HepG2 (cell line): ENCODE results near the gene PDZD2. TPM values are rescaled to one million over a fixed set of nuclear protein-coding genes. Genes with fewer than 3 reads are reported as not detected.

Experiments
- ATAC-seq: fragments of 200-7000 bp; cut with Tn5 transposase; 3 replicates; pipeline ENCODE4 v1.9.1; 2020; ENCODE audit warnings: mild to moderate bottlenecking, moderate library complexity
- BruUV-seq: library from RNA; stranded (reverse); fragments of 400-500 nt; replicated peaks from 2 replicates; lab custom pipeline; 2021; lab: Mats Ljungman, UMichigan
- CTCF ChIA-PET: fragments of 300-600 bp; formaldehyde crosslinking; extraction: SDS; loops from one replicate; lab custom pipeline; 2021; ENCODE audit warnings: low total read pairs, inconsistent platforms, low intra/inter-chr PET ratio; lab: Yijun Ruan, JAX
- POLR2A ChIA-PET: fragments of 350-600 bp; sonication (Branson Sonifier 250); formaldehyde crosslinking; loops from one replicate; lab custom pipeline; 2020; ENCODE audit warnings: antibody characterized with exemption, inconsistent platforms; lab: Yijun Ruan, JAX
- DNase-seq: peaks from one replicate; pipeline ENCODE4 v3.0.0-alpha.2; 2015; ENCODE audit warnings: low spot score
- FAIRE-seq: peaks from 3 replicates; lab custom pipeline; 2011; peaks lifted over from hg19 to GRCh38; lab: Jason Lieb, UNC
- H2AFZ ChIP-seq: one replicate; pipeline ENCODE4 v1.6.1; 2011; ENCODE audit warnings: low read length, inconsistent platforms
- H3K27ac ChIP-seq: fragments of 300-600 bp; 3 replicates; pipeline ENCODE4 v1.8.0; 2011; ENCODE audit warnings: mixed run types, mild to moderate bottlenecking, mixed read lengths, low read length, inconsistent platforms; ENCODE audit not compliant: insufficient read depth; ENCODE audit errors: extremely low read length
- H3K27me3 ChIP-seq, 2 experiments: fragments of 200-600 bp in 1 of 2; 2 replicates in 1 of 2; 3 replicates in 1 of 2; pipeline versions ENCODE4 v1.6.0 to v1.8.0; 2011; ENCODE audit warnings: low read length in 2 of 2, mild to moderate bottlenecking in 2 of 2, moderate library complexity in 2 of 2, inconsistent platforms in 1 of 2; ENCODE audit not compliant: insufficient read depth in 2 of 2, control insufficient read depth in 1 of 2
- H3K36me3 ChIP-seq, 2 experiments: fragments of 200-600 bp in 1 of 2; replicated peaks in 1 of 2; 2 replicates in 1 of 2; 3 replicates in 1 of 2; pipeline versions ENCODE4 v1.5.1 to v1.8.0; 2011; ENCODE audit warnings: low read length in 2 of 2, inconsistent platforms in 1 of 2; ENCODE audit not compliant: insufficient read depth in 2 of 2, control insufficient read depth in 1 of 2
- H3K4me1 ChIP-seq: 2 replicates; pipeline ENCODE4 v1.5.1; 2012; ENCODE audit warnings: low read length, inconsistent platforms; ENCODE audit not compliant: insufficient read depth
- H3K4me2 ChIP-seq: 2 replicates; pipeline ENCODE4 v1.6.0; 2011; ENCODE audit warnings: low read depth, low read length, inconsistent platforms
- H3K4me3 ChIP-seq, 3 experiments: fragments of 200-600 bp in 1 of 3; sonication (generic), shearing (Covaris generic) in 1 of 3; replicated peaks in 1 of 3; 2 replicates each; pipeline ENCODE4 v1.5.1; 2011 to 2016; ENCODE audit warnings: low read length in 3 of 3, inconsistent platforms in 2 of 3, low read depth in 2 of 3, mild to moderate bottlenecking in 2 of 3, control low read depth in 1 of 3, mixed read lengths in 1 of 3; ENCODE audit not compliant: insufficient read depth in 1 of 3
- H3K79me2 ChIP-seq: one replicate; pipeline ENCODE4 v1.6.1; 2011; ENCODE audit warnings: low read length, inconsistent platforms; ENCODE audit not compliant: insufficient read depth
- H3K9ac ChIP-seq: 2 replicates; pipeline ENCODE4 v1.6.0; 2011; ENCODE audit warnings: mild to moderate bottlenecking, low read depth, low read length, inconsistent platforms; ENCODE audit not compliant: insufficient read depth
- H3K9me3 ChIP-seq: 2 replicates; pipeline ENCODE4 v1.5.1; 2012; ENCODE audit warnings: mild to moderate bottlenecking, low read length
- H4K20me1 ChIP-seq: 2 replicates; pipeline ENCODE4 v1.6.0; 2011; ENCODE audit warnings: inconsistent platforms, mild to moderate bottlenecking, low read length, moderate library complexity; ENCODE audit not compliant: insufficient read depth
- ZNF138 ChIP-seq: sonication (generic); formaldehyde crosslinking; IDR thresholded peaks from 2 replicates; pipeline ENCODE4 v1.5.0; 2020; ENCODE audit warnings: mild to moderate bottlenecking, low read depth, missing genetic modification reagents
- ZNF335 ChIP-seq: sonication (generic); formaldehyde crosslinking; IDR thresholded peaks from 2 replicates; pipeline ENCODE4 v1.4.0; 2020; ENCODE audit warnings: missing genetic modification reagents
- ZNF761 ChIP-seq: sonication (generic); formaldehyde crosslinking; conservative IDR thresholded peaks from 2 replicates; pipeline ENCODE4 v1.4.0; 2020; ENCODE audit warnings: mild to moderate bottlenecking, missing genetic modification reagents
- WGBS: methylation state at CpG from one replicate; pipeline ENCODE4 v1.1.6; 2017; ENCODE audit warnings: low lambda C conversion rate; 5-methylcytosine and 5-hydroxymethylcytosine counted together
- in situ Hi-C: cut with HindIII; loops from 2 replicates; pipeline ENCODE4 v1.10.0; 2017; ENCODE audit warnings: low pct_unique_long_range_greater_than_20kb; ENCODE audit not compliant: extremely low pct_ligation_motif_present
- intact Hi-C: fragments of 100-400 bp; cut with micrococcal nuclease; formaldehyde crosslinking; loops from one replicate; pipeline ENCODE4 v1.10.0; 2022; ENCODE audit not compliant: unreplicated experiment
- microRNA-seq: library from miRNA; unstranded; fragments of <30 nt; microRNA quantifications from one replicate; pipeline ENCODE4, GENCODE V29; 2020
- polyA plus RNA-seq, 8 experiments: library from polyadenylated mRNA; depleted of rRNA in 3 of 8; stranded (reverse) in 7 of 8; unstranded in 1 of 8; fragments of >200 nt; fragmentation: Illumina TruSeq in 4 of 8; extraction: Trizol in 4 of 8; gene quantifications; 2 replicates each; pipeline versions ENCODE4 v1.2.1 to v1.2.3, GENCODE V29; 2011 to 2016; ENCODE audit warnings: low read depth in 4 of 8, missing spikeins in 1 of 8, mixed read lengths in 1 of 8; ENCODE audit not compliant: insufficient read depth in 1 of 8
- small RNA-seq, 3 experiments: library from RNA; depleted of rRNA; stranded (forward); fragments of <200 nt; gene quantifications; one replicate each; pipeline ENCODE3, GENCODE V24; 2012; ENCODE audit warnings: low read depth in 2 of 3, low replicate concordance in 1 of 3; ENCODE audit not compliant: insufficient read length in 3 of 3, insufficient read depth in 2 of 3
- total RNA-seq, 5 experiments: library from RNA; depleted of rRNA; stranded (reverse); fragments of >200 nt; fragmentation: Illumina TruSeq; extraction: Trizol; gene quantifications; 2 replicates each; pipeline ENCODE4 v1.2.3, GENCODE V29; 2016; ENCODE audit warnings: low read depth in 1 of 5
- TF ChIP-seq, protein P1 (sequence below): IDR thresholded peaks from 2 replicates; pipeline ENCODE4 v1.6.1; 2016; ENCODE audit warnings: mild to moderate bottlenecking, missing biosample characterization, missing genetic modification reagents

Gene PDZD2
- total and polyA plus RNA-seq, 2 of the 13 experiments (the other 11 are each of a cell fraction or from before 2014, with no cell fraction given), result 0.04 TPM; not detected in 1

DNA sequence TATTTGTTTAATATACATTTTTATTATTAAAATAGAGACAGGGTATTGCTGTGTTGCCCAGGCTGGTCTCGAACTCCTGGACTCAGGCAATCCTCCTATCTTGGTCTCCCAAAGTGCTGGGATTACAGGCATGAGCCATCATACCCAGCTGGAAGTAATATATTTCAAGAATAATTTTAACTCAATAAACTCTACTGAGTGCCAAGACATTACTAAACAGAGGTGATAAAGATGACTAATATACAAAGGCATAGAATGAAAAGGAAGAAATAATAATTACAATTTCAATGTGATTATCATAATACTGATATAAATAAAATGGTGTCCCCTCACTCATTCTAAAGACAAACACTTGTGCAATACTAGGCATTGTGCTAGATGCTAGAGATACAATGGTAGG is 521.3 kb downstream of the PDZD2 start:
- Histone ChIP-seq H4K20me1 (peaks cover 79% of the 10 kb centered on the region), H3K4me2 (no peak overlapping the region), H3K79me2 (peaks cover 90% of the 10 kb centered on the region), H3K27ac (no peak overlapping the region), H3K36me3 (peaks cover 0 to 19% of the 10 kb centered on the region in 2 experiments; a peak in 2 of 5 replicates), H3K27me3 (no peaks in the 10 kb centered on the region), H3K9ac (no peak overlapping the region), H3K4me1 (peaks cover 70% of the 10 kb centered on the region), H3K9me3 (no peaks in the 10 kb centered on the region), H3K4me3 (no peak overlapping the region), H2AFZ (no peak overlapping the region)
- in situ Hi-C loops (no loop called here), intact Hi-C loops (loop anchor here (10.0 kb wide), 1 partner anchor 175 kb away; no protein-coding TSS in a partner anchor)
- FAIRE-seq (no peak), DNase-seq (no peak), ATAC-seq (no peak)
- WGBS, result 86% methylated on average over 1 of the region's 1 CpG
- ChIA-PET POLR2A (no interaction called here), CTCF (no interaction called here)
- BruUV-seq, result no TSS peak
- TF ChIP-seq ZNF138, result no peak
- no peak for TF ChIP-seq ZNF335 (CRISPR knock-in tag)
- no peak for TF ChIP-seq ZNF761 (CRISPR knock-in tag)
- TF ChIP-seq, protein P1, sequence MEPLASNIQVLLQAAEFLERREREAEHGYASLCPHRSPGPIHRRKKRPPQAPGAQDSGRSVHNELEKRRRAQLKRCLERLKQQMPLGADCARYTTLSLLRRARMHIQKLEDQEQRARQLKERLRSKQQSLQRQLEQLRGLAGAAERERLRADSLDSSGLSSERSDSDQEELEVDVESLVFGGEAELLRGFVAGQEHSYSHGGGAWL (CRISPR knock-in tag), result no peak

Small RNA genes lying within 50 kb of the gene (microRNA-seq; reads per million reads assigned to microRNA genes)
- gene MIR4279, result not detected

Small RNA genes lying within 50 kb of the gene (small RNA-seq; reads per million reads assigned to genes)
- 0 reads per million in 3 experiments for gene AC025458.1
- gene MIR4279, result 0 reads per million in 3 experiments
- 0 reads per million in 3 experiments for gene RF00019
- 0 reads per million in 3 experiments for gene RNU6-358P
- 0 to 0.10 (median 0) reads per million in 3 experiments for gene RNU6-363P
- 0 reads per million in 3 experiments for gene RNU6-760P

Other genes starting within 250 kb of the PDZD2 start
- gene DROSHA, start 107.0 kb upstream of the PDZD2 start, total RNA-seq (2016; rRNA removed; fragmentation: Illumina TruSeq; extraction: Trizol), result 29.4 and 73.8 TPM in 2 replicates
- gene DROSHA, start 107.0 kb upstream of the PDZD2 start, polyA plus RNA-seq (2011; rRNA removed), result 22.3 and 23.4 TPM in 2 replicates
- gene C5orf22, start 106.8 kb upstream of the PDZD2 start, total RNA-seq (2016; rRNA removed; fragmentation: Illumina TruSeq; extraction: Trizol), result 21.5 and 34.6 TPM in 2 replicates
- 11.2 and 14.0 TPM in 2 replicates for gene C5orf22, start 106.8 kb upstream of the PDZD2 start, polyA plus RNA-seq (2011; rRNA removed)